HG02642 (cell line): ENCODE measurements around the gene HDAC4.
"Not testable (repeated sequence)": the region's sequence is repeated elsewhere in the genome, so short reads cannot be mapped to it uniquely, and the experiment has no call there.

Experiments used
- ATAC-seq: cut with Tn5 transposase; IDR thresholded peaks from one replicate; pipeline ENCODE4 v1.9.1; 2021; ENCODE audit warnings: mild to moderate bottlenecking; ENCODE audit not compliant: unreplicated experiment, poor library complexity

Gene HDAC4

GRCh38 chr2:239400596-239401066 lies at the start of gene HDAC4:
Gene HDAC4, minus strand, starts transcription at chr2:239401020. Its CDS starts 48,321 bp downstream, at chr2:239352699.
- ATAC-seq: no peak

- ATAC-seq: not testable (repeated sequence)
Observed at GRCh38 chr2:239449468-239449867, 48.6 kb upstream of the HDAC4 start.

GRCh38 chr2:239445771-239446524 lies 45.1 kb upstream of the HDAC4 start:
- no peak for ATAC-seq

GRCh38 chr2:239444626-239445577 lies 44.1 kb upstream of the HDAC4 start:
- ATAC-seq: no peak

GRCh38 chr2:239443666-239444567 lies 43.1 kb upstream of the HDAC4 start:
- ATAC-seq: no peak

GRCh38 chr2:239443102-239443620 lies 42.3 kb upstream of the HDAC4 start:
- ATAC-seq: no peak

- ATAC-seq: no peak
Observed at GRCh38 chr2:239442192-239442591, 41.4 kb upstream of the HDAC4 start.

- ATAC-seq: no peak
Observed at GRCh38 chr2:239441261-239442078, 40.6 kb upstream of the HDAC4 start.

GRCh38 chr2:239440511-239440959 lies 39.7 kb upstream of the HDAC4 start:
- no peak for ATAC-seq

- ATAC-seq: no peak
Observed at GRCh38 chr2:239439754-239440315, 39.0 kb upstream of the HDAC4 start.

GRCh38 chr2:239438995-239439753 lies 38.4 kb upstream of the HDAC4 start:
- no peak for ATAC-seq

GRCh38 chr2:239438368-239438767 lies 37.5 kb upstream of the HDAC4 start:
- ATAC-seq: no peak

GRCh38 chr2:239436669-239437335 lies 36.0 kb upstream of the HDAC4 start:
- ATAC-seq: no peak

- ATAC-seq: no peak
Observed at GRCh38 chr2:239436076-239436475, 35.3 kb upstream of the HDAC4 start.

GRCh38 chr2:239433777-239434403 lies 33.1 kb upstream of the HDAC4 start:
- ATAC-seq: no peak

- ATAC-seq: no peak
Observed at GRCh38 chr2:239432174-239432573, 31.4 kb upstream of the HDAC4 start.

- no peak for ATAC-seq
Observed at GRCh38 chr2:239431536-239431935, 30.7 kb upstream of the HDAC4 start.
